Measurements from ENCODE around the gene SERPINE1. TPM values are rescaled to one million over a fixed set of nuclear protein-coding genes. Genes with fewer than 3 reads are reported as not detected.
"Not testable (repeated sequence)": the region's sequence is repeated elsewhere in the genome, so short reads cannot be mapped to it uniquely, and the experiment has no call there.

SERPINE1 gene
- 11.1 and 12.7 TPM in 2 replicates for total RNA-seq (2014; rRNA removed; shearing (Covaris generic))

GRCh38 chr7:101126651-101127459 lies at the start of gene SERPINE1:
Gene SERPINE1, plus strand, starts transcription at chr7:101127104. Its CDS starts 1,290 bp downstream, at chr7:101128394.
- DNase-seq (ENCODE audit: low spot score), result peak; percentile 98

- DNase-seq (ENCODE audit: low spot score), result peak; percentile 75
These were observed 49.4 kb upstream of the SERPINE1 start for GRCh38 chr7:101077303-101078086.

- no peak for DNase-seq (ENCODE audit: low spot score)
These were observed 45.5 kb upstream of the SERPINE1 start for GRCh38 chr7:101081432-101081831.

- DNase-seq (ENCODE audit: low spot score), result no peak
These were observed 42.1 kb upstream of the SERPINE1 start for GRCh38 chr7:101084865-101085161.

- DNase-seq (ENCODE audit: low spot score), result peak; percentile 90
These were observed 41.5 kb upstream of the SERPINE1 start, which contains the start of gene TRIM56 for GRCh38 chr7:101085162-101085964. Gene TRIM56, plus strand, starts transcription at chr7:101085481. Its CDS starts 1,832 bp downstream, at chr7:101087313.

- no peak for DNase-seq (ENCODE audit: low spot score)
These were observed 39.4 kb upstream of the SERPINE1 start for GRCh38 chr7:101087334-101088068.

GRCh38 chr7:101088069-101088425 lies 38.9 kb upstream of the SERPINE1 start:
- DNase-seq (ENCODE audit: low spot score), result no peak

GRCh38 chr7:101088858-101089529 lies 37.9 kb upstream of the SERPINE1 start:
- no peak for DNase-seq (ENCODE audit: low spot score)

GRCh38 chr7:101089876-101090275 lies 37.0 kb upstream of the SERPINE1 start:
- no peak for DNase-seq (ENCODE audit: low spot score)

GRCh38 chr7:101092266-101092905 lies 34.5 kb upstream of the SERPINE1 start:
- not testable (repeated sequence) for DNase-seq (ENCODE audit: low spot score)

GRCh38 chr7:101093906-101094305 lies 33.0 kb upstream of the SERPINE1 start:
- DNase-seq (ENCODE audit: low spot score), result no peak

GRCh38 chr7:101094376-101094775 lies 32.5 kb upstream of the SERPINE1 start:
- no peak for DNase-seq (ENCODE audit: low spot score)

- DNase-seq (ENCODE audit: low spot score), result peak; percentile 38
These were observed 32.0 kb upstream of the SERPINE1 start for GRCh38 chr7:101094791-101095375.

GRCh38 chr7:101096331-101096956 lies 30.5 kb upstream of the SERPINE1 start:
- no peak for DNase-seq (ENCODE audit: low spot score)

- no peak for DNase-seq (ENCODE audit: low spot score)
These were observed 30.0 kb upstream of the SERPINE1 start for GRCh38 chr7:101096957-101097347.

- DNase-seq (ENCODE audit: low spot score), result no peak
These were observed 29.3 kb upstream of the SERPINE1 start for GRCh38 chr7:101097561-101097960.

- peak; percentile 98 for DNase-seq (ENCODE audit: low spot score)
These were observed 26.7 kb upstream of the SERPINE1 start for GRCh38 chr7:101099969-101100781.

Data from H4 (cell line).